HepG2 (cell line): ENCODE data around the gene CYB5B. TPM values are rescaled to one million over a fixed set of nuclear protein-coding genes. Genes with fewer than 3 reads are reported as not detected.

Experiments used
- polyA plus RNA-seq, 8 experiments: library from polyadenylated mRNA; depleted of rRNA in 3 of 8; stranded (reverse) in 7 of 8; unstranded in 1 of 8; fragments of >200 nt; fragmentation: Illumina TruSeq in 4 of 8; extraction: Trizol in 4 of 8; gene quantifications; 2 replicates each; pipeline versions ENCODE4 v1.2.1 to v1.2.3, GENCODE V29; 2011 to 2016; ENCODE audit warnings: low read depth in 4 of 8, missing spikeins in 1 of 8, mixed read lengths in 1 of 8; ENCODE audit not compliant: insufficient read depth in 1 of 8
- total RNA-seq, 5 experiments: library from RNA; depleted of rRNA; stranded (reverse); fragments of >200 nt; fragmentation: Illumina TruSeq; extraction: Trizol; gene quantifications; 2 replicates each; pipeline ENCODE4 v1.2.3, GENCODE V29; 2016; ENCODE audit warnings: low read depth in 1 of 5

CYB5B gene
- total and polyA plus RNA-seq, 2 of the 13 experiments (the other 11 are each of a cell fraction or from before 2014, with no cell fraction given): 234 to 432 TPM

Other genes with a start within 250 kb of the CYB5B start
- gene SNTB2, start 237.5 kb upstream of the CYB5B start, total RNA-seq (2016; rRNA removed; fragmentation: Illumina TruSeq; extraction: Trizol): 19.2 and 22.9 TPM in 2 replicates
- gene SNTB2, start 237.5 kb upstream of the CYB5B start, polyA plus RNA-seq (2011; rRNA removed): 11.5 and 12.5 TPM in 2 replicates
- gene VPS4A, start 113.3 kb upstream of the CYB5B start, total RNA-seq (2016; rRNA removed; fragmentation: Illumina TruSeq; extraction: Trizol): 21.0 and 27.9 TPM in 2 replicates
- 13.2 and 15.7 TPM in 2 replicates for gene VPS4A, start 113.3 kb upstream of the CYB5B start, polyA plus RNA-seq (2011; rRNA removed)
- gene PDF, start 94.0 kb upstream of the CYB5B start, total RNA-seq (2016; rRNA removed; fragmentation: Illumina TruSeq; extraction: Trizol): 26.8 and 48.8 TPM in 2 replicates
- 12.4 and 15.5 TPM in 2 replicates for gene PDF, start 94.0 kb upstream of the CYB5B start, polyA plus RNA-seq (2011; rRNA removed)
- 52.1 and 55.3 TPM in 2 replicates for gene COG8, start 85.1 kb upstream of the CYB5B start, total RNA-seq (2016; rRNA removed; fragmentation: Illumina TruSeq; extraction: Trizol)
- gene COG8, start 85.1 kb upstream of the CYB5B start, polyA plus RNA-seq (2011; rRNA removed): 45.5 and 53.9 TPM in 2 replicates
- 114 and 144 TPM in 2 replicates for gene NIP7, start 84.8 kb upstream of the CYB5B start, total RNA-seq (2016; rRNA removed; fragmentation: Illumina TruSeq; extraction: Trizol)
- 14.0 and 15.3 TPM in 2 replicates for gene NIP7, start 84.8 kb upstream of the CYB5B start, polyA plus RNA-seq (2011; rRNA removed)
- 6.4 and 14.4 TPM in 2 replicates for gene TMED6, start 72.8 kb upstream of the CYB5B start, total RNA-seq (2016; rRNA removed; fragmentation: Illumina TruSeq; extraction: Trizol)
- 9.8 and 10.5 TPM in 2 replicates for gene TMED6, start 72.8 kb upstream of the CYB5B start, polyA plus RNA-seq (2011; rRNA removed)
- 9.7 and 18.2 TPM in 2 replicates for gene TERF2, start 38.6 kb upstream of the CYB5B start, total RNA-seq (2016; rRNA removed; fragmentation: Illumina TruSeq; extraction: Trizol)
- gene TERF2, start 38.6 kb upstream of the CYB5B start, polyA plus RNA-seq (2011; rRNA removed): 16.6 and 20.2 TPM in 2 replicates
- 20.5 and 49.3 TPM in 2 replicates for gene NFAT5, start 141.3 kb downstream of the CYB5B start, total RNA-seq (2016; rRNA removed; fragmentation: Illumina TruSeq; extraction: Trizol)
- 38.4 and 54.3 TPM in 2 replicates for gene NFAT5, start 141.3 kb downstream of the CYB5B start, polyA plus RNA-seq (2011; rRNA removed)